ENCODE results near the gene TFB1M.

The TFB1M gene

GRCh38 chr6:155207223-155207622 is 107.1 kb downstream of the TFB1M start:
- DNase-seq (ENCODE audit: low read depth in 2 of 2) = no peak
